GM23338 (cell line): Measurements from ENCODE around the gene CLASRP. TPM values are rescaled to one million over a fixed set of nuclear protein-coding genes. Genes with fewer than 3 reads are reported as not detected.

Experiments
- ATAC-seq: fragments of 200-7000 bp; cut with Tn5 transposase; 3 replicates; pipeline ENCODE4 v1.9.1; 2020
- DNase-seq: peaks from one replicate; pipeline ENCODE4 v3.0.0-alpha.2; 2015; ENCODE audit warnings: low spot score
- H2AFZ ChIP-seq: fragments of 200-600 bp; sonication (generic); 2 replicates; pipeline ENCODE4 v1.8.0; 2016; ENCODE audit warnings: antibody characterized with exemption, mild to moderate bottlenecking, moderate library complexity
- H3F3A ChIP-seq: fragments of 200-600 bp; sonication (generic); replicated peaks from 2 replicates; pipeline ENCODE4 v1.8.0; 2017; ENCODE audit warnings: antibody characterized with exemption, mixed run types, low read depth
- H3K27ac ChIP-seq: fragments of 200-600 bp; sonication (generic); 2 replicates; pipeline ENCODE4 v1.6.1; 2016; ENCODE audit warnings: low read depth
- H3K27me3 ChIP-seq: fragments of 200-600 bp; sonication (generic); 2 replicates; pipeline ENCODE4 v1.8.0; 2016; ENCODE audit warnings: mild to moderate bottlenecking, mixed run types, moderate library complexity; ENCODE audit not compliant: insufficient read depth
- H3K36me3 ChIP-seq: fragments of 200-600 bp; sonication (generic); 2 replicates; pipeline ENCODE4 v1.8.0; 2016; ENCODE audit warnings: mild to moderate bottlenecking; ENCODE audit not compliant: insufficient read depth
- H3K4me1 ChIP-seq: fragments of 200-600 bp; sonication (generic); 2 replicates; pipeline ENCODE4 v1.8.0; 2016; ENCODE audit warnings: mild to moderate bottlenecking, moderate library complexity; ENCODE audit not compliant: insufficient read depth
- H3K4me2 ChIP-seq: fragments of 200-600 bp; sonication (generic); 2 replicates; pipeline ENCODE4 v1.7.1; 2017; ENCODE audit warnings: mixed run types
- H3K4me3 ChIP-seq: fragments of 200-600 bp; sonication (generic); 2 replicates; pipeline ENCODE4 v1.6.1; 2016; ENCODE audit warnings: mixed run types
- H3K79me2 ChIP-seq: fragments of 200-600 bp; sonication (generic); replicated peaks from 2 replicates; pipeline ENCODE4 v1.8.0; 2017; ENCODE audit warnings: mild to moderate bottlenecking; ENCODE audit not compliant: insufficient read depth
- H3K9me2 ChIP-seq: fragments of 200-600 bp; sonication (generic); 2 replicates; pipeline ENCODE4 v1.8.0; 2017; ENCODE audit not compliant: insufficient read depth
- H4K20me1 ChIP-seq: fragments of 200-600 bp; sonication (generic); replicated peaks from 2 replicates; pipeline ENCODE4 v1.8.0; 2017; ENCODE audit warnings: mild to moderate bottlenecking; ENCODE audit not compliant: insufficient read depth
- H3K27ac Mint-ChIP-seq: 2 replicates; pipeline ENCODE4 v1.8.0; 2020; ENCODE audit warnings: inconsistent platforms, mild to moderate bottlenecking, moderate library complexity, mixed read lengths
- H3K27me3 Mint-ChIP-seq: 3 replicates; pipeline ENCODE4 v1.8.0; 2022; ENCODE audit warnings: low read depth, mild to moderate bottlenecking, moderate library complexity, mixed read lengths, inconsistent platforms; ENCODE audit not compliant: insufficient read depth, poor library complexity
- H3K36me3 Mint-ChIP-seq: 3 replicates; pipeline ENCODE4 v1.8.0; 2021; ENCODE audit warnings: low read depth, mild to moderate bottlenecking, inconsistent platforms, moderate library complexity, mixed read lengths
- H3K4me1 Mint-ChIP-seq: 3 replicates; pipeline ENCODE4 v1.8.0; 2020; ENCODE audit warnings: mild to moderate bottlenecking, inconsistent platforms, mixed read lengths
- H3K4me3 Mint-ChIP-seq: 3 replicates; pipeline ENCODE4 v1.8.0; 2021; ENCODE audit warnings: moderate library complexity, mild to moderate bottlenecking, inconsistent platforms, mixed read lengths
- H3K9me3 Mint-ChIP-seq: 3 replicates; pipeline ENCODE4 v1.8.0; 2020; ENCODE audit warnings: moderate library complexity, mild to moderate bottlenecking, inconsistent platforms, mixed read lengths
- CREB1 ChIP-seq: fragments of 250-450 bp; sonication (Bioruptor Pico); IDR thresholded peaks from 2 replicates; pipeline ENCODE4 v1.5.0; 2020; ENCODE audit warnings: low read depth, mild to moderate bottlenecking, moderate library complexity
- ETS1 ChIP-seq: IDR thresholded peaks from 2 replicates; pipeline ENCODE4 v1.6.1; 2016; ENCODE audit warnings: antibody characterized with exemption
- EZH2 ChIP-seq: fragments of 200-600 bp; sonication (generic); IDR thresholded peaks from one replicate; pipeline ENCODE4 v1.8.0; 2017; ENCODE audit warnings: antibody characterized with exemption, mild to moderate bottlenecking, low read depth; ENCODE audit not compliant: unreplicated experiment
- JUNB ChIP-seq: IDR thresholded peaks from one replicate; pipeline ENCODE4 v1.6.1; 2016; ENCODE audit warnings: antibody characterized with exemption; ENCODE audit not compliant: unreplicated experiment
- POLR2AphosphoS5 ChIP-seq: IDR thresholded peaks from 2 replicates; pipeline ENCODE4 v1.6.1; 2016; ENCODE audit warnings: antibody characterized with exemption, low read depth
- REST ChIP-seq: IDR thresholded peaks from one replicate; pipeline ENCODE4 v1.6.1; 2018; ENCODE audit warnings: antibody characterized with exemption; ENCODE audit not compliant: unreplicated experiment
- STAT1 ChIP-seq: IDR thresholded peaks from one replicate; pipeline ENCODE4 v1.6.1; 2016; ENCODE audit warnings: antibody characterized with exemption; ENCODE audit not compliant: unreplicated experiment
- ZNF331 ChIP-seq: fragments of 250-450 bp; sonication (Bioruptor Pico); IDR thresholded peaks from 2 replicates; pipeline ENCODE4 v1.5.0; 2020; ENCODE audit warnings: low read depth, mild to moderate bottlenecking, moderate library complexity
- ZNF462 ChIP-seq: fragments of 250-450 bp; sonication (Bioruptor Pico); IDR thresholded peaks from 2 replicates; pipeline ENCODE4 v1.5.0; 2020; ENCODE audit warnings: mild to moderate bottlenecking, moderate library complexity
- polyA plus RNA-seq: library from polyadenylated mRNA; unstranded; fragments of >200 nt; fragmentation: Nextera tagmentation; extraction: Ambion mirVana; gene quantifications from 2 replicates; pipeline ENCODE4 v1.2.1, GENCODE V29; 2016
- total RNA-seq: library from RNA; depleted of rRNA; stranded (reverse); fragments of >200 nt; shearing (Covaris generic); gene quantifications from 2 replicates; pipeline ENCODE4 v1.2.3, GENCODE V29; 2014

The CLASRP gene
- total and polyA plus RNA-seq, 2 experiments from 2014 or later, result 27.1 to 78.7 TPM

GRCh38 chr19:45098521-45099466 lies 59.9 kb downstream of the CLASRP start:
- DNase-seq, result no peak
- peaks cover 77% of the 10 kb centered on the region for H3K4me1 Mint-ChIP-seq

More at GRCh38 chr19:45098521-45099466, 59.9 kb downstream of the CLASRP start:
- H3K27ac ChIP-seq, result peak overlapping the region; percentile 59; the same call in 1 of the 2 replicates
- H3K4me3 Mint-ChIP-seq, result no peak overlapping the region; the same call in 2 of the 3 replicates
- peaks cover 26% of the 10 kb centered on the region for H3K4me1 ChIP-seq
- no peaks in the 10 kb centered on the region for H3K36me3 ChIP-seq
- no peaks in the 10 kb centered on the region for H3K9me2 ChIP-seq
- ATAC-seq, result no peak
- H3K9me3 Mint-ChIP-seq, result no peaks in the 10 kb centered on the region
- no peak overlapping the region for H3K4me2 ChIP-seq
- no peak overlapping the region for H3K4me3 ChIP-seq
- no peaks in the 10 kb centered on the region for H3K27me3 ChIP-seq
- peaks cover 73% of the 10 kb centered on the region for H4K20me1 ChIP-seq
- peaks cover 14% of the 10 kb centered on the region for H3K27me3 Mint-ChIP-seq
- H2AFZ ChIP-seq, result no peak overlapping the region
- TF ChIP-seq CREB1 (CRISPR knock-in tag) (no peak), JUNB (no peak), ETS1 (no peak), STAT1 (no peak), ZNF331 (CRISPR knock-in tag) (no peak), EZH2 (no peak), POLR2AphosphoS5 (no peak), REST (no peak), ZNF462 (CRISPR knock-in tag) (no peak)
- H3K27ac Mint-ChIP-seq, result peak overlapping the region; percentile 57
- peaks cover 4% of the 10 kb centered on the region; the same call in 2 of the 3 replicates for H3K36me3 Mint-ChIP-seq
- H3K79me2 ChIP-seq, result peaks cover 100% of the 10 kb centered on the region
- H3F3A ChIP-seq, result no peaks in the 10 kb centered on the region
